Gastrocnemius medialis (tissue), 4 donors: ENCODE data around the gene C11orf86.

ENCODE experiments used
- POLR2A ChIP-seq, 2 donors: fragments of 450-650 bp; IDR thresholded peaks; one replicate each; pipeline ENCODE4 v1.6.1; 2017; ENCODE audit warnings: antibody characterized with exemption in 2 of 2, mild to moderate bottlenecking in 2 of 2, moderate library complexity in 2 of 2
- TF ChIP-seq, protein P1 (sequence below), 5 experiments: fragments of 450-650 bp in 3 of 5; fragments of 200-600 bp in 2 of 5; sonication (generic) in 2 of 5; IDR thresholded peaks in 4 of 5; conservative IDR thresholded peaks in 1 of 5; 1 replicate in 4 of 5; 2 replicates in 1 of 5; pipeline ENCODE4 v1.5.1; 2016 to 2019; ENCODE audit warnings: antibody characterized with exemption in 5 of 5, mild to moderate bottlenecking in 3 of 5, moderate library complexity in 3 of 5

DNA sequence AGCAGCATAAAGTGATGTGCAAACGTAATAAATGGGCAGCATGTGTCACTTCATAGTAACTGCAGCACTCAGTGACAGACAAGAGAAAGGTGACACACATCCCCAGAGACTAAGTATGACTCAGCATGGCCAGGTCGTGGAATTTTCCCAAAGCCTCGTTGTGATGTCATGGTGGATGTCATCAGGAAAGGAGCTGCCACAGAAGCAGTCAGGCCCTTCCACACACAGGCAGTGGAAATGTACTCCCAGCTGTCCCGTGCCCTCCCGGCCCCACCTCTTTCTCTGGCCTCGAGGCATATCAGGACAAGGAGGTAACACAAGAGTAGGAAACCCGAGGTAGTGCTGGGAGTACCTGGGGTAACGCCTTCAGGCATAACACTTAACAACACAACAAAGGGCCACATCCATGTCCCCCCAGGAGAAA is 25.0 kb upstream of the C11orf86 start:
- no peak for TF ChIP-seq POLR2A (IDR thresholded peaks at IDR 0.05)
- TF ChIP-seq, protein P1, sequence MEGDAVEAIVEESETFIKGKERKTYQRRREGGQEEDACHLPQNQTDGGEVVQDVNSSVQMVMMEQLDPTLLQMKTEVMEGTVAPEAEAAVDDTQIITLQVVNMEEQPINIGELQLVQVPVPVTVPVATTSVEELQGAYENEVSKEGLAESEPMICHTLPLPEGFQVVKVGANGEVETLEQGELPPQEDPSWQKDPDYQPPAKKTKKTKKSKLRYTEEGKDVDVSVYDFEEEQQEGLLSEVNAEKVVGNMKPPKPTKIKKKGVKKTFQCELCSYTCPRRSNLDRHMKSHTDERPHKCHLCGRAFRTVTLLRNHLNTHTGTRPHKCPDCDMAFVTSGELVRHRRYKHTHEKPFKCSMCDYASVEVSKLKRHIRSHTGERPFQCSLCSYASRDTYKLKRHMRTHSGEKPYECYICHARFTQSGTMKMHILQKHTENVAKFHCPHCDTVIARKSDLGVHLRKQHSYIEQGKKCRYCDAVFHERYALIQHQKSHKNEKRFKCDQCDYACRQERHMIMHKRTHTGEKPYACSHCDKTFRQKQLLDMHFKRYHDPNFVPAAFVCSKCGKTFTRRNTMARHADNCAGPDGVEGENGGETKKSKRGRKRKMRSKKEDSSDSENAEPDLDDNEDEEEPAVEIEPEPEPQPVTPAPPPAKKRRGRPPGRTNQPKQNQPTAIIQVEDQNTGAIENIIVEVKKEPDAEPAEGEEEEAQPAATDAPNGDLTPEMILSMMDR (IDR thresholded peaks at IDR 0.05 in 4 of 5, conservative IDR thresholded peaks at IDR 0.05 in 1 of 5), result no peak
